Measurements from ENCODE around the gene CSPG4.

The CSPG4 gene

GRCh38 chr15:75675579-75676404, 36.9 kb downstream of the CSPG4 start:
- ChIA-PET POLR2A (no interaction called here), CTCF (interaction anchor here (0.7 to 3.7 kb wide), 4 partner anchors 9 to 308 kb away, joined by 3 to 16 read pairs (median 3); no protein-coding TSS in a partner anchor)

DNA sequence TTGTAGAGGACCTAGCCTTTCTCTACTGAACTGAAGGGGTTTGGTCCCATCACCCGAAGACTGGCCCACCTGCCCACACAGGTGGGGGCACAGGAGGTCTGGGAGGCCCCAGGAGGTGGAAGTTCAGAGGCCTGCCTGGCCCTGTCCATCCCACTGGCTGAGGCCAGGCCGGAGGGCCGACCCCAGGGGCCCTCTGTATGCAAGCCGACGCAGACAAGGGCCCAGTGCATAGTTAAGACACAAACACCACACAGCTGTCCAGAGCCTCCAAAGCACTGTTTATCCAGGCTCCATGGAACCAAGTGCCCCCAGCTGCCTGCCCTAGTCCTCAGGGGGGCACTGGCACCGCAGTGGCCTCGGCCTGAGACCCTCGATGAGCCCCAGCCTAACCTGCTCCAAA, 38.3 kb downstream of the CSPG4 start:
- CTCF ChIA-PET = interaction anchor here (1.2 to 3.7 kb wide), 2 partner anchors 12 to 306 kb away, joined by 3 to 16 read pairs; no protein-coding TSS in a partner anchor
- TF ChIP-seq CTCF (IDR thresholded peaks at IDR 0.05; ENCODE audit: control extremely low read depth, extremely low read depth, low read depth, missing control alignments) = no peak
- POLR2A ChIA-PET = no interaction called here
- no peak for DNase-seq (ENCODE audit: extremely low spot score)

More at GRCh38 chr15:75675579-75676404, 36.9 kb downstream of the CSPG4 start:
- TF ChIP-seq CTCF (IDR thresholded peaks at IDR 0.05; ENCODE audit: control extremely low read depth, extremely low read depth, low read depth, missing control alignments) = no peak
- DNase-seq (ENCODE audit: extremely low spot score) = no peak

DNA sequence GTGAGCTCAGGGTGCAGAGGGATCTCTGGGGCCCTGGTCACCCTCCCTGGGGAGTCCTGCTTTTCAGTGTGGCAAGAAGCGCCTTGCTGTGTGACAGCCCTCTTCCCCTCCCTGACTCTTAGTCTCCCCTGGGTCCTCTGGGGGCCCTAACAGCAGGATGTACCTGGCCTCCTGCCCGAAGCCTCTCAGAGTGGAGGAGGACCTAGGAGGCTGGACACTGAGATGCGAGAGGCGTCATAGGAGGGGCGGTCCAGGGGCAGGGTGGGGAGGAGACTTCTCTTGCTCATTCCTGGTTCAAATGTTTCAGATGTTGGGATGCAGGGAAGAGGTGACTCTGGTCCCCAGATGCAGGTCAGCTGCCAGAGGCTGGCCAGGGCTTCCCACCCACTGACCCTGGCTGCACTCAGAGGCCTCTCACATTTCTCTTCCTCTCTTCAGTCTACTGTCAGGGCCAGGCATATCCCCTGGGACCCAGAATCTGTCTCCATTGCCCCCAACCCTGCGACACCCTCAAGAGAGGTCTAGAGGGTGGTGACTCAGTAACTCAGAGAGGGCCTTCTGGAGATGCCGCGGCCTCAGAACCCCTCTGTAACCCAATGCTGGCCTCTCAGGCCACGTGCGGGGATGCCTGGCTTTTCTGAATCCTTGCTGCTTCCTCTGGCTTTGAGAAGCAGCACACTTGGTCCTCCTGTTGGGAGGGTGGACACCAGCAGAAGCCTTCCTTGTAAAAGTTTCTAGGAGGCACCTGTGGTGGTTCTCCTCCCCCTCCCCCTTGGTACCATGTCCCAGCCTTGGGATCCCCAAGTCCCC, 39.0 kb downstream of the CSPG4 start:
- ChIA-PET POLR2A (no interaction called here), CTCF (interaction anchor here (1.3 to 5.7 kb wide), 2 partner anchors 12 to 138 kb away, joined by 3 to 31 read pairs; no protein-coding TSS in a partner anchor)
- no peak for TF ChIP-seq CTCF (IDR thresholded peaks at IDR 0.05; ENCODE audit: control extremely low read depth, extremely low read depth, low read depth, missing control alignments)
- DNase-seq (ENCODE audit: extremely low spot score) = no peak

DNA sequence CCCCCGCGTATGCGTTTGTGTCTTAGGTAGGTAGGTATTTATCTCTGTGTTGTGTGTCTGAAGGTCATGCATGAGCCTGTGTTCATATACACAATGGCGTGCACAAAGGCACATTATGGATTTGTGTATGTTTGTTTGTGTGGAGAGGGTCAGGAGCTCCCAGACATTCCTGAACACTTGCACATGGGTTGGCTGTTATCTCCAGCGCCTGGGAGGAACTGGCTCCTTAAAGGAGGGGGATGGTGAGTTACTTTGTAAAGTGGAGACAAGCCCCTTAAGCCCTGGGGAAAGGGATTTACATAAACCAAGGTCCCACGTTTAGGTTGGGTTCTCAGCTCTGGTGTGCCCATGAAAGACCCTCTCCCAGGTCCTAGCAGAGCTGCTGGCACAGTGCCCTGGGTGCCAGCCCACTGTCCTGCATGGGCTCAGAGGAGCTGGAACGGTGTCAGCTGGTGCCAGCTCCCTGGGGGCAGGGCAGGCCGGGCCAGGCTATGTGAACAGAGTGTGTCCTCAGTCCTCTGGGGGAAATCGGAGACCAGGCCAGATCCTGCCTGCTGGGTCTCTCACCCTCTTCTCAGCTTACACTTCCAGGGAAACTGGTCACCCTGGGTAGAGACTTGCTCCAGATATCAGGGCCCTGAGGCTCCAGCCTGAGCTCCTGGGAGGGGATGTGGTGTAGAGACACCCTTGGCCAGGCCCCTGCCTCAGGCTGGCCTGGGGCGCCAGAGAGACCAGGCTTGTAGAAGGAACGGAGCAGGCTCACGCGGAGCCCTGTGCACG, 39.8 kb downstream of the CSPG4 start:
- no peak for DNase-seq (ENCODE audit: extremely low spot score)
- no peak for TF ChIP-seq CTCF (IDR thresholded peaks at IDR 0.05; ENCODE audit: control extremely low read depth, extremely low read depth, low read depth, missing control alignments)
- POLR2A ChIA-PET = no interaction called here
- CTCF ChIA-PET = interaction anchor here (1.3 to 5.7 kb wide), 2 partner anchors 12 to 138 kb away, joined by 3 to 31 read pairs; no protein-coding TSS in a partner anchor

DNA sequence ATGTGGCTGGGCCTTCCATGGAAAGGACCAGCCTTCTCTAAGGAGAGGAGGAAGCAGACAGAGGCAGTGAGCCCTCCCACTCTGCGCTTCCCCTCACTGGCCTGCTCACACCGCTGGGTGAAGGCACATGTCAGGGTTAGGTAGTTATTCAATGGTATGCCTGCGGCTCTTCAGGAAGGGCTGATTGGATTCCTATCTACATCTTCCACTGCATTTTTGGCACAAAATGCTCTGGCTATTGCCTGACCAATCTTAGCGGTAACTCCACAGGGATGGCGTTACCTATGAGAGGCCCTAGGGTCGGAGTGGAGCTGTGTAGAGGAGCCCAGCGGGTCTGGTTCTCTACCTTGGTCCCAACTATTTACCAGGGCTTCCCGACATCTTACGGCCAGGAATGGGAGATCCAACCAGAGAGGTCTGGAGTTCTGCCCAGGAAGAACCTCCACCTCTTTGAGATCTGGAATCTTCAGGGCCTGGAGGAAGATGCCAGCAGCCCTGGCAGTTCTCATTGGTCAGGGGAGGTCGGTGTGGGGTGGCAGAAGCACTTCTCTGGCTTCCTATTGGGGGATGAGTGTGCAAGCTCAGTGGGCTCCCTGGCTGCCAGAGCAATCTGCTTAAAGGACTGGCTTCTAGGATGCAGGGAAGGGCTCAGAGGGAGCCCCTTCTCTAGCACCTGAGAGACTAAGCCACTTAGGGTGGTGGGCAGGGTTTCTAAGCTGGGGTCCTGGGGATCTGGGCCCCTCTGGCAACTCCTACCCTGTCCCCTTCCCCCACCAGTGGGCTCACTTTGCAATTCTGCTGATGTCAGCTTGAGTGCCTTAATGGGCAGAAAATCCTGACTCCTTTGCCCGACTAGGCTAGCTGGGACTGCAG, 40.7 kb downstream of the CSPG4 start:
- TF ChIP-seq CTCF (IDR thresholded peaks at IDR 0.05; ENCODE audit: control extremely low read depth, extremely low read depth, low read depth, missing control alignments) = no peak
- ChIA-PET CTCF (interaction anchor here (1.3 to 5.7 kb wide), 3 partner anchors 13 to 163 kb away, joined by 3 to 31 read pairs (median 5); no protein-coding TSS in a partner anchor), POLR2A (no interaction called here)
- no peak for DNase-seq (ENCODE audit: extremely low spot score)
